ENCODE data around the gene FBXL17.

FBXL17 gene

GRCh38 chr5:107982703-107983425 is 399.0 kb downstream of the FBXL17 start:
- no peak for DNase-seq

GRCh38 chr5:107980923-107981692 is 400.8 kb downstream of the FBXL17 start:
- no peak for DNase-seq

- DNase-seq: no peak
These were observed 402.0 kb downstream of the FBXL17 start for GRCh38 chr5:107979900-107980299.

GRCh38 chr5:107979291-107979690 is 402.6 kb downstream of the FBXL17 start:
- no peak for DNase-seq

- DNase-seq: no peak
These were observed 404.3 kb downstream of the FBXL17 start for GRCh38 chr5:107977550-107978071.

- DNase-seq: no peak
These were observed 406.3 kb downstream of the FBXL17 start for GRCh38 chr5:107975568-107975967.

GRCh38 chr5:107971846-107972245 is 410.1 kb downstream of the FBXL17 start:
- DNase-seq: no peak

- DNase-seq: no peak
These were observed 412.1 kb downstream of the FBXL17 start for GRCh38 chr5:107969847-107970246.

GRCh38 chr5:107968998-107969397 is 412.9 kb downstream of the FBXL17 start:
- no peak for DNase-seq

GRCh38 chr5:107968406-107968843 is 413.5 kb downstream of the FBXL17 start:
- no peak for DNase-seq

GRCh38 chr5:107966201-107966600 is 415.7 kb downstream of the FBXL17 start:
- no peak for DNase-seq

- DNase-seq: no peak
These were observed 417.2 kb downstream of the FBXL17 start for GRCh38 chr5:107964722-107965121.

GRCh38 chr5:107959573-107960279 is 422.2 kb downstream of the FBXL17 start:
- DNase-seq: no peak

GRCh38 chr5:107958861-107959260 is 423.0 kb downstream of the FBXL17 start:
- DNase-seq: no peak

GRCh38 chr5:107958432-107958831 is 423.5 kb downstream of the FBXL17 start:
- DNase-seq: no peak

GRCh38 chr5:107957051-107957450 is 424.8 kb downstream of the FBXL17 start:
- DNase-seq: no peak

- DNase-seq: no peak
These were observed 426.6 kb downstream of the FBXL17 start for GRCh38 chr5:107955321-107955720.

- no peak for DNase-seq
These were observed 427.6 kb downstream of the FBXL17 start for GRCh38 chr5:107954254-107954653.

- DNase-seq: no peak
These were observed 429.4 kb downstream of the FBXL17 start for GRCh38 chr5:107952450-107952849.

- DNase-seq: no peak
These were observed 430.6 kb downstream of the FBXL17 start for GRCh38 chr5:107951309-107951708.

GRCh38 chr5:107950776-107951175 is 431.1 kb downstream of the FBXL17 start:
- DNase-seq: no peak

- DNase-seq: no peak
These were observed 432.1 kb downstream of the FBXL17 start for GRCh38 chr5:107949688-107950341.

- no peak for DNase-seq
These were observed 433.5 kb downstream of the FBXL17 start for GRCh38 chr5:107948377-107948776.
